ENCODE results near the gene KRTAP4-9. TPM values are rescaled to one million over a fixed set of nuclear protein-coding genes. Genes with fewer than 3 reads are reported as not detected.

Gene KRTAP4-9
- total and polyA plus RNA-seq, 9 of the 15 experiments (the other 6 are each of a cell fraction or from before 2014, with no cell fraction given), result not detected

DNA sequence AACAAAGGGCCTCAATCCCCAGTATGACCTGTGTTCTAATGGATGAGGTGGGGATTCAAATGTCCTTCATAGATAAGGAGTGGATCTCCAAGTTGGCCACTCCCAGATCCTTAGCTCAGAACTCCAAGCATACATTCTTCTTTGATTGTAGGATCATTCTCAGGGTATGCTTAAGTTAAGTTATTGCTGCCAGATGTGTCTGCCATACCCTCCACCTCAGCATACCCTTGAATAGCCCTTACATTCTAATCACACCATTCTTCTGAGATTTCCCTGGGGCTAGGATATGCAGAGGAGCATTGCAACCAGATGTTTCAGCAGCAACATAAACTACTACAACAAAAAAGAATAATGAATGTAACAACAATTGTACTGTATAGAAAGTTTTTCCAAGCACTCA lies 37.9 kb upstream of the KRTAP4-9 start:
- no peaks in the 10 kb centered on the region; a peak in 1 of 5 replicates for H3K27me3 ChIP-seq (ENCODE audit: control insufficient read depth in 2 of 2, insufficient read depth in 2 of 2, low read length in 2 of 2)
- H3K79me2 ChIP-seq (ENCODE audit: control insufficient read depth, insufficient read depth, low read length), result no peaks in the 10 kb centered on the region
- peaks cover 0 to 5% of the 10 kb centered on the region in 2 experiments; a peak in 2 of 5 replicates for H3K4me1 ChIP-seq (replicated peaks in 1 of 2; ENCODE audit: control insufficient read depth in 2 of 2, insufficient read depth in 2 of 2, low read length in 2 of 2)
- no TSS peak for BruUV-seq (replicated peaks)
- H3K9me3 ChIP-seq (replicated peaks; ENCODE audit: control insufficient read depth, insufficient read depth, low read depth, low read length), result no peaks in the 10 kb centered on the region
- intact Hi-C loops (cut with micrococcal nuclease), result no loop called here
- in situ Hi-C loops (cut with MboI), result no loop called here
- no peaks in the 10 kb centered on the region for H3K9me1 ChIP-seq (ENCODE audit: control insufficient read depth, insufficient read depth, low read length)
- H3K36me3 ChIP-seq (ENCODE audit: control insufficient read depth, insufficient read depth, low read length), result no peaks in the 10 kb centered on the region
- ChIA-PET POLR2A (interaction anchor here (0.6 kb wide), 1 partner anchor 38 kb away, joined by 3 read pairs; the partner anchor contains the start of gene KRTAP4-9), CTCF (ENCODE audit: low intra/inter-chr PET ratio) (no interaction called here)
- DNase-seq (ENCODE audit: extremely low read depth in 1 of 4, low spot score in 3 of 4), result no peak
- H3K9ac ChIP-seq (ENCODE audit: insufficient read depth in 1 of 2, low read depth in 2 of 2, low read length in 2 of 2), result no peak overlapping the region
- no peak overlapping the region for H3K27ac ChIP-seq (ENCODE audit: extremely low read depth, low read depth, low read length)
- no peak for ATAC-seq
- no peak overlapping the region for H2AFZ ChIP-seq (ENCODE audit: low read depth, low read length)
- H3K4me3 ChIP-seq, result no peak overlapping the region
- no peak overlapping the region for H3K4me2 ChIP-seq (ENCODE audit: insufficient read depth, low read length)
- FAIRE-seq, result no peak
- no peaks in the 10 kb centered on the region for H4K20me1 ChIP-seq (replicated peaks; ENCODE audit: control insufficient read depth, insufficient read depth, low read length)
- TF ChIP-seq PML (IDR thresholded peaks at IDR 0.05; ENCODE audit: low read length), result no peak
- no peak for TF ChIP-seq SNRNP70 (optimal IDR thresholded peaks at IDR 0.05; ENCODE audit: low read depth, low read length)
- no peak for TF ChIP-seq BHLHE40 (IDR thresholded peaks at IDR 0.05; ENCODE audit: low read length)
- no peak for TF ChIP-seq JUN (IDR thresholded peaks at IDR 0.05; ENCODE audit: borderline replicate concordance, low read depth, low read length)
- TF ChIP-seq JUN (CRISPR knock-in tag; IDR thresholded peaks at IDR 0.05; ENCODE audit: borderline replicate concordance), result no peak
- TF ChIP-seq, protein P1, sequence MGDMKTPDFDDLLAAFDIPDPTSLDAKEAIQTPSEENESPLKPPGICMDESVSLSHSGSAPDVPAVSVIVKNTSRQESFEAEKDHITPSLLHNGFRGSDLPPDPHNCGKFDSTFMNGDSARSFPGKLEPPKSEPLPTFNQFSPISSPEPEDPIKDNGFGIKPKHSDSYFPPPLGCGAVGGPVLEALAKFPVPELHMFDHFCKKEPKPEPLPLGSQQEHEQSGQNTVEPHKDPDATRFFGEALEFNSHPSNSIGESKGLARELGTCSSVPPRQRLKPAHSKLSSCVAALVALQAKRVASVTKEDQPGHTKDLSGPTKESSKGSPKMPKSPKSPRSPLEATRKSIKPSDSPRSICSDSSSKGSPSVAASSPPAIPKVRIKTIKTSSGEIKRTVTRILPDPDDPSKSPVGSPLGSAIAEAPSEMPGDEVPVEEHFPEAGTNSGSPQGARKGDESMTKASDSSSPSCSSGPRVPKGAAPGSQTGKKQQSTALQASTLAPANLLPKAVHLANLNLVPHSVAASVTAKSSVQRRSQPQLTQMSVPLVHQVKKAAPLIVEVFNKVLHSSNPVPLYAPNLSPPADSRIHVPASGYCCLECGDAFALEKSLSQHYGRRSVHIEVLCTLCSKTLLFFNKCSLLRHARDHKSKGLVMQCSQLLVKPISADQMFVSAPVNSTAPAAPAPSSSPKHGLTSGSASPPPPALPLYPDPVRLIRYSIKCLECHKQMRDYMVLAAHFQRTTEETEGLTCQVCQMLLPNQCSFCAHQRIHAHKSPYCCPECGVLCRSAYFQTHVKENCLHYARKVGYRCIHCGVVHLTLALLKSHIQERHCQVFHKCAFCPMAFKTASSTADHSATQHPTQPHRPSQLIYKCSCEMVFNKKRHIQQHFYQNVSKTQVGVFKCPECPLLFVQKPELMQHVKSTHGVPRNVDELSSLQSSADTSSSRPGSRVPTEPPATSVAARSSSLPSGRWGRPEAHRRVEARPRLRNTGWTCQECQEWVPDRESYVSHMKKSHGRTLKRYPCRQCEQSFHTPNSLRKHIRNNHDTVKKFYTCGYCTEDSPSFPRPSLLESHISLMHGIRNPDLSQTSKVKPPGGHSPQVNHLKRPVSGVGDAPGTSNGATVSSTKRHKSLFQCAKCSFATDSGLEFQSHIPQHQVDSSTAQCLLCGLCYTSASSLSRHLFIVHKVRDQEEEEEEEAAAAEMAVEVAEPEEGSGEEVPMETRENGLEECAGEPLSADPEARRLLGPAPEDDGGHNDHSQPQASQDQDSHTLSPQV (IDR thresholded peaks at IDR 0.05), result no peak
- TF ChIP-seq RBM14 (IDR thresholded peaks at IDR 0.05; ENCODE audit: borderline replicate concordance, insufficient read depth, low read depth, low read length), result no peak
- no peak for TF ChIP-seq RBM39 (optimal IDR thresholded peaks at IDR 0.05; ENCODE audit: low read depth, low read length)
- no peak for TF ChIP-seq HIVEP1 (CRISPR knock-in tag; IDR thresholded peaks at IDR 0.05)
- no peak for TF ChIP-seq ZEB2 (IDR thresholded peaks at IDR 0.05)
- TF ChIP-seq ZNF134 (CRISPR knock-in tag; conservative IDR thresholded peaks at IDR 0.05), result no peak
- TF ChIP-seq CBX2 (IDR thresholded peaks at IDR 0.05; ENCODE audit: insufficient read depth, low read length, poor library complexity, severe bottlenecking), result no peak
- TF ChIP-seq, protein P2, sequence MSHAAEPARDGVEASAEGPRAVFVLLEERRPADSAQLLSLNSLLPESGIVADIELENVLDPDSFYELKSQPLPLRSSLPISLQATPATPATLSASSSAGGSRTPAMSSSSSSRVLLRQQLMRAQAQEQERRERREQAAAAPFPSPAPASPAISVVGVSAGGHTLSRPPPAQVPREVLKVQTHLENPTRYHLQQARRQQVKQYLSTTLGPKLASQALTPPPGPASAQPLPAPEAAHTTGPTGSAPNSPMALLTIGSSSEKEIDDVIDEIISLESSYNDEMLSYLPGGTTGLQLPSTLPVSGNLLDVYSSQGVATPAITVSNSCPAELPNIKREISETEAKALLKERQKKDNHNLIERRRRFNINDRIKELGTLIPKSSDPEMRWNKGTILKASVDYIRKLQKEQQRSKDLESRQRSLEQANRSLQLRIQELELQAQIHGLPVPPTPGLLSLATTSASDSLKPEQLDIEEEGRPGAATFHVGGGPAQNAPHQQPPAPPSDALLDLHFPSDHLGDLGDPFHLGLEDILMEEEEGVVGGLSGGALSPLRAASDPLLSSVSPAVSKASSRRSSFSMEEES (CRISPR knock-in tag; IDR thresholded peaks at IDR 0.05), result no peak
- TF ChIP-seq ZNF384 (IDR thresholded peaks at IDR 0.05; ENCODE audit: low read depth, low read length), result no peak
- TF ChIP-seq SMARCA4 (IDR thresholded peaks at IDR 0.05), result no peak
- TF ChIP-seq SMC3 (conservative IDR thresholded peaks at IDR 0.05; ENCODE audit: insufficient read depth, low read depth, low read length), result no peak
- TF ChIP-seq, protein P3, sequence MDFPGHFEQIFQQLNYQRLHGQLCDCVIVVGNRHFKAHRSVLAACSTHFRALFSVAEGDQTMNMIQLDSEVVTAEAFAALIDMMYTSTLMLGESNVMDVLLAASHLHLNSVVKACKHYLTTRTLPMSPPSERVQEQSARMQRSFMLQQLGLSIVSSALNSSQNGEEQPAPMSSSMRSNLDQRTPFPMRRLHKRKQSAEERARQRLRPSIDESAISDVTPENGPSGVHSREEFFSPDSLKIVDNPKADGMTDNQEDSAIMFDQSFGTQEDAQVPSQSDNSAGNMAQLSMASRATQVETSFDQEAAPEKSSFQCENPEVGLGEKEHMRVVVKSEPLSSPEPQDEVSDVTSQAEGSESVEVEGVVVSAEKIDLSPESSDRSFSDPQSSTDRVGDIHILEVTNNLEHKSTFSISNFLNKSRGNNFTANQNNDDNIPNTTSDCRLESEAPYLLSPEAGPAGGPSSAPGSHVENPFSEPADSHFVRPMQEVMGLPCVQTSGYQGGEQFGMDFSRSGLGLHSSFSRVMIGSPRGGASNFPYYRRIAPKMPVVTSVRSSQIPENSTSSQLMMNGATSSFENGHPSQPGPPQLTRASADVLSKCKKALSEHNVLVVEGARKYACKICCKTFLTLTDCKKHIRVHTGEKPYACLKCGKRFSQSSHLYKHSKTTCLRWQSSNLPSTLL (IDR thresholded peaks at IDR 0.05), result no peak
